Measurements from ENCODE around the gene USP2.

GRCh38 chr11:119416606-119417580, 35.4 kb upstream of the USP2 start:
- TF ChIP-seq, protein P1, sequence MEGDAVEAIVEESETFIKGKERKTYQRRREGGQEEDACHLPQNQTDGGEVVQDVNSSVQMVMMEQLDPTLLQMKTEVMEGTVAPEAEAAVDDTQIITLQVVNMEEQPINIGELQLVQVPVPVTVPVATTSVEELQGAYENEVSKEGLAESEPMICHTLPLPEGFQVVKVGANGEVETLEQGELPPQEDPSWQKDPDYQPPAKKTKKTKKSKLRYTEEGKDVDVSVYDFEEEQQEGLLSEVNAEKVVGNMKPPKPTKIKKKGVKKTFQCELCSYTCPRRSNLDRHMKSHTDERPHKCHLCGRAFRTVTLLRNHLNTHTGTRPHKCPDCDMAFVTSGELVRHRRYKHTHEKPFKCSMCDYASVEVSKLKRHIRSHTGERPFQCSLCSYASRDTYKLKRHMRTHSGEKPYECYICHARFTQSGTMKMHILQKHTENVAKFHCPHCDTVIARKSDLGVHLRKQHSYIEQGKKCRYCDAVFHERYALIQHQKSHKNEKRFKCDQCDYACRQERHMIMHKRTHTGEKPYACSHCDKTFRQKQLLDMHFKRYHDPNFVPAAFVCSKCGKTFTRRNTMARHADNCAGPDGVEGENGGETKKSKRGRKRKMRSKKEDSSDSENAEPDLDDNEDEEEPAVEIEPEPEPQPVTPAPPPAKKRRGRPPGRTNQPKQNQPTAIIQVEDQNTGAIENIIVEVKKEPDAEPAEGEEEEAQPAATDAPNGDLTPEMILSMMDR (IDR thresholded peaks at IDR 0.05; ENCODE audit: low read depth, low read length) = no peak
- TF ChIP-seq POLR2A (IDR thresholded peaks at IDR 0.05; ENCODE audit: extremely low read depth, insufficient read length) (no peak), MYC (IDR thresholded peaks at IDR 0.05; ENCODE audit: low read depth, low read length) (no peak)
- TF ChIP-seq, protein P2, sequence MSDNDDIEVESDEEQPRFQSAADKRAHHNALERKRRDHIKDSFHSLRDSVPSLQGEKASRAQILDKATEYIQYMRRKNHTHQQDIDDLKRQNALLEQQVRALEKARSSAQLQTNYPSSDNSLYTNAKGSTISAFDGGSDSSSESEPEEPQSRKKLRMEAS (IDR thresholded peaks at IDR 0.05; ENCODE audit: low read depth, low read length) = no peak

Measured in NB4 (cell line).